ENCODE results near the gene ANO4. TPM values are rescaled to one million over a fixed set of nuclear protein-coding genes. Genes with fewer than 3 reads are reported as not detected.

ANO4 gene
- total RNA-seq, 1 experiment from 2014 or later = 5.7 TPM

DNA sequence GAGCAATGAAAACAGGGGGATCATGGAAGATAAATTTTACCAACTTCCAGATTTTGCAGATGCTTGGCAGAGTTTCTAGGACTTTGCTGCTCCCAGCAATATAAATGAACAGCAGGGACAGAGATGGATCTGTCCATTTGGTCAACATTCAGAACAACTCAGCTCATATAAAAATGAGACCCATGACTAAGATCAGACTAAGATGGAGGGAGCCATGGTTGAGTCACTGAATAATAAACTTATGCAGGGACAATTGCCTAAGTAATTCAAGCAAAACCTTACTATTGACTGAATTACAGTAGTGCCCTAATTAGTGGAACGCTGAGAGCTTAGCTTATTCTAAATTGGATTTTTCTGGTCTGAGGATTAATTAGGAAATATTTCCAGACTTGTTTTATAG is 210.3 kb downstream of the ANO4 start:
- H4K20me1 ChIP-seq (ENCODE audit: control insufficient read depth, insufficient read depth, insufficient read length) = no peaks in the 10 kb centered on the region
- no peak overlapping the region for H4K91ac ChIP-seq (ENCODE audit: insufficient read length, low read depth, low read length)
- H2AK5ac ChIP-seq (ENCODE audit: insufficient read length, low read length) = no peak overlapping the region
- Mint-ChIP-seq H3K4me3 (no peak overlapping the region), H3K4me1 (no peaks in the 10 kb centered on the region), H3K36me3 (ENCODE audit: insufficient read depth in 1 of 3, low read depth in 3 of 3) (peaks cover 0 to 14% (median 12%) of the 10 kb centered on the region in 3 experiments; a peak in 5 of 7 replicates), H3K9me3 (peaks cover 8 to 12% of the 10 kb centered on the region in 2 experiments), H3K27ac (no peak overlapping the region), H3K27me3 (ENCODE audit: low read depth) (no peaks in the 10 kb centered on the region)
- no peak overlapping the region for H2AFZ ChIP-seq (ENCODE audit: low read length)
- H4K8ac ChIP-seq (replicated peaks; ENCODE audit: insufficient read length, low read depth, low read length) = no peak overlapping the region
- no peaks in the 10 kb centered on the region for H3K79me1 ChIP-seq (ENCODE audit: insufficient read depth, low read depth, low read length, poor library complexity, severe bottlenecking)
- H3K9ac ChIP-seq (ENCODE audit: extremely low read depth, insufficient read length, low read length) = no peak overlapping the region
- H2BK15ac ChIP-seq (ENCODE audit: low read depth, low read length) = no peak overlapping the region
- DNase-seq = no peak
- no peak overlapping the region for H3K14ac ChIP-seq (ENCODE audit: insufficient read depth, low read length)
- H3K9me3 ChIP-seq (ENCODE audit: control insufficient read depth, low read depth, low read length) = no peaks in the 10 kb centered on the region
- H4K5ac ChIP-seq (ENCODE audit: insufficient read length, low read depth, low read length) = no peak overlapping the region
- H2BK20ac ChIP-seq (ENCODE audit: low read depth, low read length, poor library complexity, severe bottlenecking) = no peak overlapping the region
- H2BK5ac ChIP-seq (ENCODE audit: insufficient read length, low read length) = no peak overlapping the region
- H3T11ph ChIP-seq (ENCODE audit: low read length) = no peak overlapping the region
- H3K23me2 ChIP-seq (ENCODE audit: insufficient read length, low read depth, low read length, poor library complexity, severe bottlenecking) = no peaks in the 10 kb centered on the region
- H3K79me2 ChIP-seq (ENCODE audit: insufficient read depth, low read length) = no peaks in the 10 kb centered on the region
- H3K23ac ChIP-seq (ENCODE audit: insufficient read length, low read depth, low read length) = no peak overlapping the region
- no peak overlapping the region for H3K56ac ChIP-seq (ENCODE audit: insufficient read length, low read depth, low read length)
- no peak overlapping the region for H2BK120ac ChIP-seq (ENCODE audit: low read depth, low read length, poor library complexity, severe bottlenecking)
- H3K27ac ChIP-seq (ENCODE audit: insufficient read length, low read depth, low read length) = no peak overlapping the region
- no peak overlapping the region for H2BK12ac ChIP-seq (ENCODE audit: insufficient read length, low read depth, low read length)
- WGBS (ENCODE audit: extremely low coverage, insufficient read length, low lambda C conversion rate) = no CpG with 5 or more reads among the region's 1 CpG
- no peaks in the 10 kb centered on the region for H3K4me1 ChIP-seq (ENCODE audit: insufficient read depth, low read length)
- no peak overlapping the region for H3K18ac ChIP-seq (ENCODE audit: insufficient read length, low read depth, low read length)
- H3K4ac ChIP-seq (ENCODE audit: low read depth, low read length) = no peak overlapping the region
- TF ChIP-seq, protein P1, sequence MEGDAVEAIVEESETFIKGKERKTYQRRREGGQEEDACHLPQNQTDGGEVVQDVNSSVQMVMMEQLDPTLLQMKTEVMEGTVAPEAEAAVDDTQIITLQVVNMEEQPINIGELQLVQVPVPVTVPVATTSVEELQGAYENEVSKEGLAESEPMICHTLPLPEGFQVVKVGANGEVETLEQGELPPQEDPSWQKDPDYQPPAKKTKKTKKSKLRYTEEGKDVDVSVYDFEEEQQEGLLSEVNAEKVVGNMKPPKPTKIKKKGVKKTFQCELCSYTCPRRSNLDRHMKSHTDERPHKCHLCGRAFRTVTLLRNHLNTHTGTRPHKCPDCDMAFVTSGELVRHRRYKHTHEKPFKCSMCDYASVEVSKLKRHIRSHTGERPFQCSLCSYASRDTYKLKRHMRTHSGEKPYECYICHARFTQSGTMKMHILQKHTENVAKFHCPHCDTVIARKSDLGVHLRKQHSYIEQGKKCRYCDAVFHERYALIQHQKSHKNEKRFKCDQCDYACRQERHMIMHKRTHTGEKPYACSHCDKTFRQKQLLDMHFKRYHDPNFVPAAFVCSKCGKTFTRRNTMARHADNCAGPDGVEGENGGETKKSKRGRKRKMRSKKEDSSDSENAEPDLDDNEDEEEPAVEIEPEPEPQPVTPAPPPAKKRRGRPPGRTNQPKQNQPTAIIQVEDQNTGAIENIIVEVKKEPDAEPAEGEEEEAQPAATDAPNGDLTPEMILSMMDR (conservative IDR thresholded peaks at IDR 0.05) = no peak
- H3K4me2 ChIP-seq (ENCODE audit: insufficient read depth, insufficient read length, low read length) = no peak overlapping the region
- H3K27me3 ChIP-seq (ENCODE audit: insufficient read depth, low read length) = no peaks in the 10 kb centered on the region
